Renal cortex interstitium (tissue), 3 donors: ENCODE data around the gene CEP152. TPM values are rescaled to one million over a fixed set of nuclear protein-coding genes. Genes with fewer than 3 reads are reported as not detected.

Source experiments
- polyA plus RNA-seq, 3 donors: library from polyadenylated mRNA; unstranded; fragments of 120-200 nt; gene quantifications; one replicate each; pipeline ENCODE4 v1.2.1, GENCODE V29; 2013; ENCODE audit not compliant: insufficient read length in 3 of 3

Gene CEP152
- polyA plus RNA-seq, 3 donors, result 7.7 to 9.4 (median 9.4) TPM

Other genes with a start within 250 kb of the CEP152 start
- 100 to 1,000 TPM in 1 of 3 donors, 10 to 100 TPM in 2; 91.0 to 113 (median 94.2) TPM for gene FBN1, start 165.4 kb downstream of the CEP152 start, polyA plus RNA-seq
- gene EID1, start 67.1 kb upstream of the CEP152 start, polyA plus RNA-seq, result 100 to 1,000 TPM; 298 to 378 (median 304) TPM
- 1 to 10 TPM; 2.3 to 2.8 (median 2.5) TPM for gene SHC4, start 152.8 kb upstream of the CEP152 start, polyA plus RNA-seq
- 10 to 100 TPM; 45.9 to 71.8 (median 57.9) TPM for gene SECISBP2L, start 235.4 kb upstream of the CEP152 start, polyA plus RNA-seq